ENCODE measurements around the gene ZDHHC14. TPM values are rescaled to one million over a fixed set of nuclear protein-coding genes. Genes with fewer than 3 reads are reported as not detected.

The ZDHHC14 gene
- total and polyA plus RNA-seq, 2 experiments from 2014 or later = 3.0 to 7.4 TPM

- no peaks in the 10 kb centered on the region for H3K9me2 ChIP-seq (ENCODE audit: insufficient read depth)
- H3K4me1 ChIP-seq (ENCODE audit: insufficient read depth) = peaks cover 10% of the 10 kb centered on the region
- no peak overlapping the region for H3K4me3 Mint-ChIP-seq
- no peak overlapping the region for H3K4me3 ChIP-seq
- no peak overlapping the region; the same call in 1 of the 2 replicates for H3K27ac Mint-ChIP-seq
- no peak overlapping the region for H3K27ac ChIP-seq (ENCODE audit: low read depth)
- peaks cover 13% of the 10 kb centered on the region; the same call in 2 of the 3 replicates for H3K36me3 Mint-ChIP-seq (ENCODE audit: low read depth)
- no peaks in the 10 kb centered on the region for H3K79me2 ChIP-seq (replicated peaks; ENCODE audit: insufficient read depth)
- H3K4me2 ChIP-seq = no peak overlapping the region
- ATAC-seq = no peak
- H3K9me3 Mint-ChIP-seq = no peaks in the 10 kb centered on the region; the same call in 2 of the 3 replicates
- H3K4me1 Mint-ChIP-seq = peaks cover 20% of the 10 kb centered on the region
- TF ChIP-seq POLR2AphosphoS5 (IDR thresholded peaks at IDR 0.05; ENCODE audit: low read depth) (no peak), EZH2 (IDR thresholded peaks at IDR 0.05; ENCODE audit: low read depth, unreplicated experiment) (no peak), NANOG (IDR thresholded peaks at IDR 0.05; ENCODE audit: borderline replicate concordance) (no peak)
- TF ChIP-seq, protein P1, sequence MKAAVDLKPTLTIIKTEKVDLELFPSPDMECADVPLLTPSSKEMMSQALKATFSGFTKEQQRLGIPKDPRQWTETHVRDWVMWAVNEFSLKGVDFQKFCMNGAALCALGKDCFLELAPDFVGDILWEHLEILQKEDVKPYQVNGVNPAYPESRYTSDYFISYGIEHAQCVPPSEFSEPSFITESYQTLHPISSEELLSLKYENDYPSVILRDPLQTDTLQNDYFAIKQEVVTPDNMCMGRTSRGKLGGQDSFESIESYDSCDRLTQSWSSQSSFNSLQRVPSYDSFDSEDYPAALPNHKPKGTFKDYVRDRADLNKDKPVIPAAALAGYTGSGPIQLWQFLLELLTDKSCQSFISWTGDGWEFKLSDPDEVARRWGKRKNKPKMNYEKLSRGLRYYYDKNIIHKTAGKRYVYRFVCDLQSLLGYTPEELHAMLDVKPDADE (IDR thresholded peaks at IDR 0.05) = no peak
- no peaks in the 10 kb centered on the region for H3F3A ChIP-seq (replicated peaks; ENCODE audit: low read depth)
- no peaks in the 10 kb centered on the region for H4K20me1 ChIP-seq (replicated peaks; ENCODE audit: insufficient read depth)
- no peak for DNase-seq (ENCODE audit: low spot score)
- no peaks in the 10 kb centered on the region for H3K36me3 ChIP-seq (ENCODE audit: insufficient read depth)
- H3K27me3 Mint-ChIP-seq (ENCODE audit: insufficient read depth, low read depth, poor library complexity) = peaks cover 10% of the 10 kb centered on the region
- no peaks in the 10 kb centered on the region for H3K27me3 ChIP-seq (ENCODE audit: insufficient read depth)
- H2AFZ ChIP-seq = peak overlapping the region; percentile 45; the same call in 1 of the 2 replicates
These were observed 161.6 kb downstream of the ZDHHC14 start for GRCh38 chr6:157542414-157543160.

DNA sequence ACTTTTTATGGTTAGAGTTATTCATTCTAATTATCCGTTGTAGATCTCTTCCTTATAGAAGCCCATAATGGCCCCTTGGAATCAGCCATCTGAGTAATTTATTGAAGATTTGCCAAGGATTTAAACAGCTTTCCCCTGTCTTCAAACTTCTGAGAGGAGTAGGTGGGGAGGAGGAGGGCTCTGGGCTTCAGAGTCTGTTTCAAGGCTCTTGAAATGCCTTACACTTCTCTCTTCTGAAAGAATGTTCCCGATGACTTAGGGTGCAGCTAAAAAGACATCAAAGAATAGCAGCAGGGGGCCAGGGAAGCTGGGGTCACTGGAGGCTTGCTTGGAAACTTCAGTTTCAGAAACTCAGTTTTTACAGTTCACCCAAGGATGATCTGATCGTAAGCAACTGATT, 165.3 kb downstream of the ZDHHC14 start:
- Histone ChIP-seq H3K4me2 (0 out of 2 replicates have a peak overlapping the region, but pooled peaks have one; percentile 15), H3K4me1 (ENCODE audit: insufficient read depth) (peaks cover 17% of the 10 kb centered on the region), H2AFZ (no peak overlapping the region), H3K27me3 (ENCODE audit: insufficient read depth) (no peaks in the 10 kb centered on the region), H3K79me2 (replicated peaks; ENCODE audit: insufficient read depth) (no peaks in the 10 kb centered on the region), H4K20me1 (replicated peaks; ENCODE audit: insufficient read depth) (no peaks in the 10 kb centered on the region), H3F3A (replicated peaks; ENCODE audit: low read depth) (no peaks in the 10 kb centered on the region; the same call in 1 of the 2 replicates), H3K36me3 (ENCODE audit: insufficient read depth) (no peaks in the 10 kb centered on the region), H3K4me3 (no peak overlapping the region), H3K9me2 (ENCODE audit: insufficient read depth) (peaks cover 5% of the 10 kb centered on the region), H3K27ac (ENCODE audit: low read depth) (no peak overlapping the region)
- Mint-ChIP-seq H3K27me3 (ENCODE audit: insufficient read depth, low read depth, poor library complexity) (peaks cover 10% of the 10 kb centered on the region), H3K4me1 (peaks cover 20% of the 10 kb centered on the region), H3K4me3 (no peak overlapping the region), H3K27ac (0 out of 2 replicates have a peak overlapping the region, but pooled peaks have one; percentile 34), H3K36me3 (ENCODE audit: low read depth) (peaks cover 10% of the 10 kb centered on the region; the same call in 2 of the 3 replicates), H3K9me3 (no peaks in the 10 kb centered on the region; the same call in 2 of the 3 replicates)
- ATAC-seq = peak; percentile 52
- DNase-seq (ENCODE audit: low spot score) = peak; percentile 23
- TF ChIP-seq NANOG (IDR thresholded peaks at IDR 0.05; ENCODE audit: borderline replicate concordance) = no peak
- TF ChIP-seq POLR2AphosphoS5 (IDR thresholded peaks at IDR 0.05; ENCODE audit: low read depth) = no peak
- no peak for TF ChIP-seq ZNF331 (CRISPR knock-in tag; IDR thresholded peaks at IDR 0.05; ENCODE audit: low read depth)
- TF ChIP-seq EZH2phosphoT487 (IDR thresholded peaks at IDR 0.05; ENCODE audit: unreplicated experiment) = no peak
- TF ChIP-seq EZH2 (IDR thresholded peaks at IDR 0.05; ENCODE audit: low read depth, unreplicated experiment) = no peak
- no peak for TF ChIP-seq REST (IDR thresholded peaks at IDR 0.05; ENCODE audit: unreplicated experiment)
- TF ChIP-seq, protein P2, sequence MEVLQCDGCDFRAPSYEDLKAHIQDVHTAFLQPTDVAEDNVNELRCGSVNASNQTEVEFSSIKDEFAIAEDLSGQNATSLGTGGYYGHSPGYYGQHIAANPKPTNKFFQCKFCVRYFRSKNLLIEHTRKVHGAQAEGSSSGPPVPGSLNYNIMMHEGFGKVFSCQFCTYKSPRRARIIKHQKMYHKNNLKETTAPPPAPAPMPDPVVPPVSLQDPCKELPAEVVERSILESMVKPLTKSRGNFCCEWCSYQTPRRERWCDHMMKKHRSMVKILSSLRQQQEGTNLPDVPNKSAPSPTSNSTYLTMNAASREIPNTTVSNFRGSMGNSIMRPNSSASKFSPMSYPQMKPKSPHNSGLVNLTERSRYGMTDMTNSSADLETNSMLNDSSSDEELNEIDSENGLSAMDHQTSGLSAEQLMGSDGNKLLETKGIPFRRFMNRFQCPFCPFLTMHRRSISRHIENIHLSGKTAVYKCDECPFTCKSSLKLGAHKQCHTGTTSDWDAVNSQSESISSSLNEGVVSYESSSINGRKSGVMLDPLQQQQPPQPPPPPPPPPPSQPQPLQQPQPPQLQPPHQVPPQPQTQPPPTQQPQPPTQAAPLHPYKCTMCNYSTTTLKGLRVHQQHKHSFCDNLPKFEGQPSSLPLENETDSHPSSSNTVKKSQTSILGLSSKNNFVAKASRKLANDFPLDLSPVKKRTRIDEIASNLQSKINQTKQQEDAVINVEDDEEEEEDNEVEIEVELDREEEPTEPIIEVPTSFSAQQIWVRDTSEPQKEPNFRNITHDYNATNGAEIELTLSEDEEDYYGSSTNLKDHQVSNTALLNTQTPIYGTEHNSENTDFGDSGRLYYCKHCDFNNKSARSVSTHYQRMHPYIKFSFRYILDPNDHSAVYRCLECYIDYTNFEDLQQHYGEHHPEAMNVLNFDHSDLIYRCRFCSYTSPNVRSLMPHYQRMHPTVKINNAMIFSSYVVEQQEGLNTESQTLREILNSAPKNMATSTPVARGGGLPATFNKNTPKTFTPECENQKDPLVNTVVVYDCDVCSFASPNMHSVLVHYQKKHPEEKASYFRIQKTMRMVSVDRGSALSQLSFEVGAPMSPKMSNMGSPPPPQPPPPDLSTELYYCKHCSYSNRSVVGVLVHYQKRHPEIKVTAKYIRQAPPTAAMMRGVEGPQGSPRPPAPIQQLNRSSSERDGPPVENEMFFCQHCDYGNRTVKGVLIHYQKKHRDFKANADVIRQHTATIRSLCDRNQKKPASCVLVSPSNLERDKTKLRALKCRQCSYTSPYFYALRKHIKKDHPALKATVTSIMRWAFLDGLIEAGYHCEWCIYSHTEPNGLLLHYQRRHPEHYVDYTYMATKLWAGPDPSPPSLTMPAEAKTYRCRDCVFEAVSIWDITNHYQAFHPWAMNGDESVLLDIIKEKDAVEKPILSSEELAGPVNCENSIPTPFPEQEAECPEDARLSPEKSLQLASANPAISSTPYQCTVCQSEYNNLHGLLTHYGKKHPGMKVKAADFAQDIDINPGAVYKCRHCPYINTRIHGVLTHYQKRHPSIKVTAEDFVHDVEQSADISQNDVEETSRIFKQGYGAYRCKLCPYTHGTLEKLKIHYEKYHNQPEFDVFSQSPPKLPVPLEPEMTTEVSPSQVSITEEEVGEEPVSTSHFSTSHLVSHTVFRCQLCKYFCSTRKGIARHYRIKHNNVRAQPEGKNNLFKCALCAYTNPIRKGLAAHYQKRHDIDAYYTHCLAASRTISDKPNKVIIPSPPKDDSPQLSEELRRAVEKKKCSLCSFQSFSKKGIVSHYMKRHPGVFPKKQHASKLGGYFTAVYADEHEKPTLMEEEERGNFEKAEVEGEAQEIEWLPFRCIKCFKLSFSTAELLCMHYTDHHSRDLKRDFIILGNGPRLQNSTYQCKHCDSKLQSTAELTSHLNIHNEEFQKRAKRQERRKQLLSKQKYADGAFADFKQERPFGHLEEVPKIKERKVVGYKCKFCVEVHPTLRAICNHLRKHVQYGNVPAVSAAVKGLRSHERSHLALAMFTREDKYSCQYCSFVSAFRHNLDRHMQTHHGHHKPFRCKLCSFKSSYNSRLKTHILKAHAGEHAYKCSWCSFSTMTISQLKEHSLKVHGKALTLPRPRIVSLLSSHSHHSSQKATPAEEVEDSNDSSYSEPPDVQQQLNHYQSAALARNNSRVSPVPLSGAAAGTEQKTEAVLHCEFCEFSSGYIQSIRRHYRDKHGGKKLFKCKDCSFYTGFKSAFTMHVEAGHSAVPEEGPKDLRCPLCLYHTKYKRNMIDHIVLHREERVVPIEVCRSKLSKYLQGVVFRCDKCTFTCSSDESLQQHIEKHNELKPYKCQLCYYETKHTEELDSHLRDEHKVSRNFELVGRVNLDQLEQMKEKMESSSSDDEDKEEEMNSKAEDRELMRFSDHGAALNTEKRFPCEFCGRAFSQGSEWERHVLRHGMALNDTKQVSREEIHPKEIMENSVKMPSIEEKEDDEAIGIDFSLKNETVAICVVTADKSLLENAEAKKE (CRISPR knock-in tag; IDR thresholded peaks at IDR 0.05) = no peak
